Ascending aorta (tissue), 2 donors: ENCODE results near the gene ZBTB16. TPM values are rescaled to one million over a fixed set of nuclear protein-coding genes. Genes with fewer than 3 reads are reported as not detected.

Experiments used
- DNase-seq, 2 donors: peaks; one replicate each; pipeline ENCODE4 v3.0.0-alpha.2; 2019; ENCODE audit warnings: low spot score in 2 of 2
- H3K27ac ChIP-seq, 2 donors: fragments of 200-600 bp; sonication (generic); one replicate each; pipeline ENCODE4 v1.5.1; 2016 to 2017; ENCODE audit warnings: mild to moderate bottlenecking in 1 of 2
- H3K27me3 ChIP-seq: fragments of 200-600 bp; sonication (generic); one replicate; pipeline ENCODE4 v1.5.1; 2017
- H3K36me3 ChIP-seq, 2 donors: fragments of 200-600 bp; sonication (generic); one replicate each; pipeline ENCODE4 v1.5.1; 2016
- H3K4me1 ChIP-seq, 2 donors: fragments of 200-600 bp; sonication (generic); one replicate each; pipeline ENCODE4 v1.5.1; 2016 to 2017; ENCODE audit warnings: mild to moderate bottlenecking in 1 of 2
- H3K4me3 ChIP-seq, 2 donors: fragments of 200-600 bp; sonication (generic); one replicate each; pipeline ENCODE4 v1.5.1; 2016 to 2017; ENCODE audit warnings: mild to moderate bottlenecking in 1 of 2
- H3K9me3 ChIP-seq, 2 donors: fragments of 200-600 bp; sonication (generic); one replicate each; pipeline ENCODE4 v1.5.1; 2016
- intact Hi-C: fragments of 100-400 bp; cut with DNase I; formaldehyde crosslinking; loops from one replicate; pipeline ENCODE4 v1.15.1; 2023
- total RNA-seq: library from RNA; depleted of rRNA; stranded (reverse); fragments of >200 nt; gene quantifications from one replicate; pipeline ENCODE4 v1.1.0, GENCODE V29; 2016
- TF ChIP-seq, protein P1 (sequence below), 3 experiments: fragments of 200-600 bp in 2 of 3; fragments of 450-650 bp in 1 of 3; sonication (generic) in 2 of 3; IDR thresholded peaks; one replicate each; pipeline ENCODE4 v1.5.1; 2016 to 2019; ENCODE audit warnings: antibody characterized with exemption in 3 of 3, mild to moderate bottlenecking in 1 of 3, moderate library complexity in 1 of 3

Gene ZBTB16
- total RNA-seq, 1 donor from 2014 or later = 344 TPM

DNA sequence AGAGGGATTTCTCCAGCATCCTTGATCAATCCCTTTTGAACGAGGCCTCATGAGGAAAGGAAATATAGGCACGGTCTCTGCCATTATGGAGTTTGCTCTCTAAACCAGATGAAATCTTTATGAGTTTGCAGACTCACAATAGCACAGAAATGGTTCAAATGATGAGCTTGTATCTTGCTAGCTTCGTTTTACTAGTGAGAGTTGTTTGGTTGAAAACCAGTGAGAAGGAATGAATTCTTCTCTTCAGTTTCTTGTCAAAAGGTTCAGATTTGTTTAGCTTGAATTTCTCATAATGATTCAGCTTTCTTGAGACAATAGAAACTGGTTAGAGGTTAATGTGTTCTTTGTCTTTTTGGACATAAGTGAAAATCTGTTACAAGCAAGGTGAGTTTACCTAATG, 92.7 kb downstream of the ZBTB16 start:
- Histone ChIP-seq H3K36me3 (peaks cover 16 to 34% of the 10 kb centered on the region in 2 donors), H3K27me3 (no peaks in the 10 kb centered on the region), H3K9me3 (no peaks in the 10 kb centered on the region), H3K4me1 (peaks cover 51 to 93% of the 10 kb centered on the region in 2 donors), H3K27ac (peak overlapping the region; percentile 92 to 99), H3K4me3 (no peak overlapping the region)
- intact Hi-C loops = no loop called here
- DNase-seq = no peak
- TF ChIP-seq, protein P1, sequence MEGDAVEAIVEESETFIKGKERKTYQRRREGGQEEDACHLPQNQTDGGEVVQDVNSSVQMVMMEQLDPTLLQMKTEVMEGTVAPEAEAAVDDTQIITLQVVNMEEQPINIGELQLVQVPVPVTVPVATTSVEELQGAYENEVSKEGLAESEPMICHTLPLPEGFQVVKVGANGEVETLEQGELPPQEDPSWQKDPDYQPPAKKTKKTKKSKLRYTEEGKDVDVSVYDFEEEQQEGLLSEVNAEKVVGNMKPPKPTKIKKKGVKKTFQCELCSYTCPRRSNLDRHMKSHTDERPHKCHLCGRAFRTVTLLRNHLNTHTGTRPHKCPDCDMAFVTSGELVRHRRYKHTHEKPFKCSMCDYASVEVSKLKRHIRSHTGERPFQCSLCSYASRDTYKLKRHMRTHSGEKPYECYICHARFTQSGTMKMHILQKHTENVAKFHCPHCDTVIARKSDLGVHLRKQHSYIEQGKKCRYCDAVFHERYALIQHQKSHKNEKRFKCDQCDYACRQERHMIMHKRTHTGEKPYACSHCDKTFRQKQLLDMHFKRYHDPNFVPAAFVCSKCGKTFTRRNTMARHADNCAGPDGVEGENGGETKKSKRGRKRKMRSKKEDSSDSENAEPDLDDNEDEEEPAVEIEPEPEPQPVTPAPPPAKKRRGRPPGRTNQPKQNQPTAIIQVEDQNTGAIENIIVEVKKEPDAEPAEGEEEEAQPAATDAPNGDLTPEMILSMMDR (IDR thresholded peaks at IDR 0.05) = no peak

DNA sequence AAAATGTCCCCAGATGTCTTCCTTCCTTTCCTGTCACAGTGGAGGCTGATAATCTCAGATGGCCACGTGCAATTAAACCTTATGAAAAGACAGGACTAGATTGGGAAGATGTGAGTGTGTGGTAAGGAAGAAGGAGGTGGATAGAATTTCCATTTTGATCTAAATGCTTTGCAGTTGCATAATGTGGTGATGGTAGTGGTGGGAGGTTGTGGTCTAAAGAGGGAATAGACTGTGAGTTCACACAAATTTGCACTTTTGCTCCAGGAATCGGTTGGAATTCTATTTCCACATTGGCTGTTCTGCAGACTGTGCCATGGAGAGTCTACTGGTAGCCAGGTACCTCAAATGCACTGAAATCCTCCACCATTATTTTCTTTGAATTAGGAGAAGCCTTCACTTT, 93.3 kb downstream of the ZBTB16 start:
- TF ChIP-seq, protein P1 (IDR thresholded peaks at IDR 0.05) = no peak
- H3K4me1 ChIP-seq = peaks cover 48 to 95% of the 10 kb centered on the region in 2 donors
- intact Hi-C loops = no loop called here
- H3K36me3 ChIP-seq = peaks cover 23 to 40% of the 10 kb centered on the region in 2 donors
- peak overlapping the region; percentile 92 to 99 for H3K27ac ChIP-seq
- H3K27me3 ChIP-seq = no peaks in the 10 kb centered on the region
- no peaks in the 10 kb centered on the region for H3K9me3 ChIP-seq
- no peak overlapping the region for H3K4me3 ChIP-seq
- DNase-seq = no peak

DNA sequence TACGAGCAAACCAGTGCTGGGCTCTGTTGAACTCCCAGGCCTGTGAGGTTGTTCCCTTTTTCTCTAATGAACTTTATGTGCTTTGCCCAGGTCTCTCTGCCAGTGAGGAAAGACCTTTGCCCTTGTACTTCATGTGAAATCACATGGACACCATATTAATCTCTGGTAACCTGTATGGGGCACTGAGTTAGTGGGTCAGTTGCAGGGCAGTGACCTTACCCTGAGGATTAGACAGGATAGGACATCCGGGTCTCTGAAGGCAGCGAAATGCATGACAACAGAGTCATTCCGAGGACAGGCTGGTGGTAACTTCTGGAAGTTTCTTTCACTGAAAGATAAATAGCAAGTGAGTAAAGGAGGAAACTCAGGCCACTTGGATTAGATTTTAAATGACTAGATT, 93.7 kb downstream of the ZBTB16 start:
- Histone ChIP-seq H3K27ac (peak overlapping the region; percentile 92 to 99), H3K4me1 (peaks cover 46 to 96% of the 10 kb centered on the region in 2 donors), H3K9me3 (no peaks in the 10 kb centered on the region), H3K4me3 (no peak overlapping the region), H3K27me3 (no peaks in the 10 kb centered on the region), H3K36me3 (peaks cover 23 to 44% of the 10 kb centered on the region in 2 donors)
- TF ChIP-seq, protein P1 (IDR thresholded peaks at IDR 0.05) = no peak
- no peak for DNase-seq
- intact Hi-C loops = no loop called here

DNA sequence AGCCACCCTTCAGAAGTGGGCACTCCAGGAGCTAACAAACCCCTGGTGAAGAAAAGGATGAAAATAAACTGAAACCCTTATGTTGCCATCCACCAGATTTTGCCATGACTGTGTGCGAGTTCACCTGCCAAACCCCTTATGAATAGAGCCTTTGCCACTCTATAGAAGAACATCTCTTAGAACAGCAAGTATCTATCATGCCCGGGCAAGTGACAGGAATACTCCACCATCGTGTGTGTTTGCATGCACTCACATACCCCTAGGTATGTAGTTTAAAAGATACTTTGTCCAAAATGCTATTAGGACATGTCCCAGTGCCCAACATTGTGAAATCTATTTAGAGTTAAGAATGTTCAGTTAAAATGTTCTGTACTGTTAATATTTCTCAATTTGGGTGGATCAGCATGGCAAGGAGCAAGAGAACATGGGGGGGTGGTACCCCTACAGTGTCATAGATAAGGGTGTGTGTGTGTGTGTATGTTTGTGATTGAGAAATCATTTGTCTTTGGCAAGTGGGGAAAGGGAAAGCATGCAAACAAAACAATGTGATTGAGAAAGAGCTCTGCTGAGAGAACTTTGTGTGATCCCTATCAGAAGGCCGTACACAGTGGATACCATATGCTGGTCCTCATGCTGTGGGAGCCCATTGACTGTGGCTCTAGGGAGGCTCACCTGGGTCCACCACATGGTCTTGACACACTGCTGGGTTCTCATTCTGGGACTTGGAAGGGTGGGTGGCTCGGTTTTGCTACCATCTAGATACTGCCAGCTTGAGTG, 94.9 kb downstream of the ZBTB16 start:
- peak in 1 of 2 donors; percentile 92 for DNase-seq
- Histone ChIP-seq H3K27ac (peak overlapping the region; percentile 92 to 99), H3K9me3 (no peaks in the 10 kb centered on the region), H3K27me3 (no peaks in the 10 kb centered on the region), H3K36me3 (peaks cover 28 to 54% of the 10 kb centered on the region in 2 donors), H3K4me1 (peaks cover 48 to 97% of the 10 kb centered on the region in 2 donors), H3K4me3 (no peak overlapping the region)
- TF ChIP-seq, protein P1 (IDR thresholded peaks at IDR 0.05) = no peak
- intact Hi-C loops = no loop called here

DNA sequence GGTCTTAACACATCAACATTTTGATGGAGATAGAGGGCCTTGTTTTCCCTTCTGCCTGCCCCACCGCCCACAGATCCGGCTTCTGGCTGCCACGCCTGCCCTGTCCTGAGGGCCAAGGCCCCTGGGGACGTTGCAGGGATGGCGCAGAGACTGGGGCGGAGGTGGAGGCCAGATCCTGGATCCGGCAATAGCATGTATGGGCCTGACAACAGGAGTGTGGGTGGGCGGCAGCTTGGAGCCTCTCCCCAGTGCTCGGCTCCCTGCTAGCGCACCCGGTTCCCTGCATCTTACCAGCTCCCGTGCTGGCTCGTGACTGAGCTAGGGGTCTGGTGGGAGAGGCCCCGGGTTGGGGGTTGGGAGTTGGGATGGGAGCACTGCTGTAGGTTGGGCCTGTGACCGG, 95.6 kb downstream of the ZBTB16 start:
- H3K27me3 ChIP-seq = no peaks in the 10 kb centered on the region
- peaks cover 45 to 94% of the 10 kb centered on the region in 2 donors for H3K4me1 ChIP-seq
- intact Hi-C loops = no loop called here
- DNase-seq = no peak
- H3K27ac ChIP-seq = peak overlapping the region; percentile 92 to 99
- no peaks in the 10 kb centered on the region for H3K9me3 ChIP-seq
- peaks cover 28 to 54% of the 10 kb centered on the region in 2 donors for H3K36me3 ChIP-seq
- TF ChIP-seq, protein P1 (IDR thresholded peaks at IDR 0.05) = no peak
- no peak overlapping the region for H3K4me3 ChIP-seq
